ENCODE results near the gene ARCN1. TPM values are rescaled to one million over a fixed set of nuclear protein-coding genes. Genes with fewer than 3 reads are reported as not detected.

ARCN1 gene
- total RNA-seq, 4 donors from 2014 or later: 61.4 to 81.2 (median 70.7) TPM

GRCh38 chr11:118623269-118623655 lies 51.1 kb downstream of the ARCN1 start:
- intact Hi-C loops (cut with DNase I; ENCODE audit: low total_unique reads): no loop called here
- no peak overlapping the region for H3K4me3 ChIP-seq (ENCODE audit: low read depth, poor library complexity, severe bottlenecking)
- TF ChIP-seq CTCF (IDR thresholded peaks at IDR 0.05): no peak
- TF ChIP-seq POLR2A (IDR thresholded peaks at IDR 0.05): no peak
- WGBS, 2 donors: 43 to 51% methylated on average over 4 of the region's 4 CpGs
- DNase-seq (ENCODE audit: low spot score in 2 of 2): peak in 1 of 2 donors; percentile 91

GRCh38 chr11:118625036-118625690 lies 53.0 kb downstream of the ARCN1 start:
- DNase-seq (ENCODE audit: low spot score in 2 of 2): no peak
- intact Hi-C loops (cut with DNase I; ENCODE audit: low total_unique reads): no loop called here
- WGBS, 2 donors: 50 to 53% methylated on average over 6 of the region's 6 CpGs
- TF ChIP-seq POLR2A (IDR thresholded peaks at IDR 0.05) (no peak), CTCF (IDR thresholded peaks at IDR 0.05) (no peak)
- H3K4me3 ChIP-seq (ENCODE audit: low read depth, poor library complexity, severe bottlenecking): no peak overlapping the region

- no peak overlapping the region for H3K4me3 ChIP-seq (ENCODE audit: low read depth, poor library complexity, severe bottlenecking)
- intact Hi-C loops (cut with DNase I; ENCODE audit: low total_unique reads): no loop called here
- DNase-seq (ENCODE audit: low spot score in 2 of 2): no peak
- WGBS, 2 donors: 69 to 72% methylated on average over 2 of the region's 2 CpGs
- no peak for TF ChIP-seq POLR2A (IDR thresholded peaks at IDR 0.05)
- no peak for TF ChIP-seq CTCF (IDR thresholded peaks at IDR 0.05)
Observed at GRCh38 chr11:118625976-118626375, 53.8 kb downstream of the ARCN1 start.

GRCh38 chr11:118627566-118627965 lies 55.4 kb downstream of the ARCN1 start:
- no peak for DNase-seq (ENCODE audit: low spot score in 2 of 2)
- 84 to 85% methylated on average over 10 of the region's 10 CpGs for WGBS, 2 donors
- H3K4me3 ChIP-seq (ENCODE audit: low read depth, poor library complexity, severe bottlenecking): no peak overlapping the region
- TF ChIP-seq POLR2A (IDR thresholded peaks at IDR 0.05): no peak
- no peak for TF ChIP-seq CTCF (IDR thresholded peaks at IDR 0.05)
- intact Hi-C loops (cut with DNase I; ENCODE audit: low total_unique reads): no loop called here

GRCh38 chr11:118628031-118628430 lies 55.8 kb downstream of the ARCN1 start:
- 87 to 93% methylated on average over 11 to 20 of the region's 20 CpGs for WGBS, 2 donors
- no peak overlapping the region for H3K4me3 ChIP-seq (ENCODE audit: low read depth, poor library complexity, severe bottlenecking)
- TF ChIP-seq CTCF (IDR thresholded peaks at IDR 0.05): no peak
- TF ChIP-seq POLR2A (IDR thresholded peaks at IDR 0.05): no peak
- intact Hi-C loops (cut with DNase I; ENCODE audit: low total_unique reads): no loop called here
- DNase-seq (ENCODE audit: low spot score in 2 of 2): no peak

GRCh38 chr11:118628432-118628831 lies 56.2 kb downstream of the ARCN1 start:
- WGBS, 2 donors: 58 to 61% methylated on average over 13 of the region's 13 CpGs
- intact Hi-C loops (cut with DNase I; ENCODE audit: low total_unique reads): no loop called here
- no peak overlapping the region for H3K4me3 ChIP-seq (ENCODE audit: low read depth, poor library complexity, severe bottlenecking)
- no peak for DNase-seq (ENCODE audit: low spot score in 2 of 2)
- TF ChIP-seq CTCF (IDR thresholded peaks at IDR 0.05) (no peak), POLR2A (IDR thresholded peaks at IDR 0.05) (no peak)
